H9 (cell line): Measurements from ENCODE around the gene CCM2L. TPM values are rescaled to one million over a fixed set of nuclear protein-coding genes. Genes with fewer than 3 reads are reported as not detected.

Source experiments
- DNase-seq: peaks from one replicate; pipeline ENCODE4 v3.0.0-alpha.2; 2017
- H2AFZ ChIP-seq: one replicate; pipeline ENCODE4 v1.6.1; 2013; ENCODE audit warnings: mild to moderate bottlenecking, low read length, control low read depth, moderate library complexity
- H2AK5ac ChIP-seq: 2 replicates; pipeline ENCODE4 v1.6.1; 2013; ENCODE audit warnings: low read length, control low read depth, mixed read lengths; ENCODE audit not compliant: insufficient read length
- H2BK120ac ChIP-seq: one replicate; pipeline ENCODE4 v1.6.1; 2013; ENCODE audit warnings: low read depth, mild to moderate bottlenecking, low read length, control low read depth, inconsistent platforms; ENCODE audit not compliant: poor library complexity, severe bottlenecking
- H2BK12ac ChIP-seq: 2 replicates; pipeline ENCODE4 v1.6.1; 2013; ENCODE audit warnings: low read length, control low read depth, mixed read lengths, low read depth; ENCODE audit not compliant: insufficient read length
- H2BK15ac ChIP-seq: 2 replicates; pipeline ENCODE4 v1.6.1; 2013; ENCODE audit warnings: low read depth, low read length, control low read depth
- H2BK20ac ChIP-seq: one replicate; pipeline ENCODE4 v1.6.1; 2013; ENCODE audit warnings: low read depth, mild to moderate bottlenecking, low read length, control low read depth, inconsistent platforms; ENCODE audit not compliant: poor library complexity, severe bottlenecking
- H2BK5ac ChIP-seq: 2 replicates; pipeline ENCODE4 v1.6.1; 2013; ENCODE audit warnings: low read length, control low read depth, mixed read lengths; ENCODE audit not compliant: insufficient read length
- H3K14ac ChIP-seq: 2 replicates; pipeline ENCODE4 v1.6.1; 2013; ENCODE audit warnings: low read length, control low read depth; ENCODE audit not compliant: insufficient read depth
- H3K18ac ChIP-seq: 2 replicates; pipeline ENCODE4 v1.6.1; 2013; ENCODE audit warnings: low read depth, mild to moderate bottlenecking, mixed read lengths, low read length, control low read depth; ENCODE audit not compliant: insufficient read length
- H3K23ac ChIP-seq: 2 replicates; pipeline ENCODE4 v1.6.1; 2013; ENCODE audit warnings: low read length, control low read depth, mixed read lengths, low read depth; ENCODE audit not compliant: insufficient read length
- H3K23me2 ChIP-seq: 2 replicates; pipeline ENCODE4 v1.6.1; 2013; ENCODE audit warnings: low read depth, mild to moderate bottlenecking, mixed read lengths, low read length, control low read depth; ENCODE audit not compliant: insufficient read length, poor library complexity, severe bottlenecking
- H3K27ac ChIP-seq: 2 replicates; pipeline ENCODE4 v1.5.1; 2013; ENCODE audit warnings: low read length, control low read depth, mixed read lengths, low read depth; ENCODE audit not compliant: insufficient read length
- H3K27me3 ChIP-seq: 2 replicates; pipeline ENCODE4 v1.6.1; 2013; ENCODE audit warnings: low read length, control low read depth, inconsistent platforms; ENCODE audit not compliant: insufficient read depth
- H3K4ac ChIP-seq: 2 replicates; pipeline ENCODE4 v1.6.1; 2013; ENCODE audit warnings: low read depth, mild to moderate bottlenecking, control low read depth, inconsistent platforms, low read length, moderate library complexity
- H3K4me1 ChIP-seq: 2 replicates; pipeline ENCODE4 v1.6.1; 2013; ENCODE audit warnings: low read length, control low read depth, inconsistent platforms; ENCODE audit not compliant: insufficient read depth
- H3K4me2 ChIP-seq: 2 replicates; pipeline ENCODE4 v1.6.1; 2013; ENCODE audit warnings: low read length, control low read depth, mixed read lengths; ENCODE audit not compliant: insufficient read length, insufficient read depth
- H3K56ac ChIP-seq: 2 replicates; pipeline ENCODE4 v1.6.1; 2013; ENCODE audit warnings: low read depth, mild to moderate bottlenecking, mixed read lengths, low read length, control low read depth; ENCODE audit not compliant: insufficient read length
- H3K79me1 ChIP-seq: 2 replicates; pipeline ENCODE4 v1.6.1; 2013; ENCODE audit warnings: low read depth, mild to moderate bottlenecking, moderate library complexity, low read length, control low read depth, inconsistent platforms; ENCODE audit not compliant: insufficient read depth, poor library complexity, severe bottlenecking
- H3K79me2 ChIP-seq: 2 replicates; pipeline ENCODE4 v1.6.1; 2013; ENCODE audit warnings: low read length, control low read depth, inconsistent platforms; ENCODE audit not compliant: insufficient read depth
- H3K9ac ChIP-seq: 2 replicates; pipeline ENCODE4 v1.6.1; 2013; ENCODE audit warnings: low read length, control low read depth, mixed read lengths; ENCODE audit not compliant: insufficient read length; ENCODE audit errors: extremely low read depth
- H3K9me3 ChIP-seq: one replicate; pipeline ENCODE4 v1.6.1; 2013; ENCODE audit warnings: low read depth, low read length, inconsistent platforms; ENCODE audit not compliant: control insufficient read depth
- H3T11ph ChIP-seq: one replicate; pipeline ENCODE4 v1.6.1; 2013; ENCODE audit warnings: mild to moderate bottlenecking, low read length, control low read depth, inconsistent platforms
- H4K20me1 ChIP-seq: one replicate; pipeline ENCODE4 v1.6.1; 2013; ENCODE audit not compliant: control insufficient read depth, insufficient read length, insufficient read depth
- H4K5ac ChIP-seq: 2 replicates; pipeline ENCODE4 v1.6.1; 2013; ENCODE audit warnings: low read depth, mild to moderate bottlenecking, mixed read lengths, low read length, control low read depth; ENCODE audit not compliant: insufficient read length
- H4K8ac ChIP-seq: replicated peaks from 2 replicates; pipeline ENCODE4 v1.6.1; 2013; ENCODE audit warnings: low read length, control low read depth, mixed read lengths, low read depth; ENCODE audit not compliant: insufficient read length
- H4K91ac ChIP-seq: 2 replicates; pipeline ENCODE4 v1.6.1; 2013; ENCODE audit warnings: low read depth, mild to moderate bottlenecking, moderate library complexity, mixed read lengths, low read length, control low read depth; ENCODE audit not compliant: insufficient read length
- H3K27ac Mint-ChIP-seq, 3 experiments: 2 replicates in 2 of 3; 3 replicates in 1 of 3; pipeline ENCODE4 v1.8.0; 2020 to 2021; ENCODE audit warnings: mixed read lengths in 3 of 3, mild to moderate bottlenecking in 1 of 3, moderate library complexity in 1 of 3
- H3K27me3 Mint-ChIP-seq: 2 replicates; pipeline ENCODE4 v1.8.0; 2021; ENCODE audit warnings: low read depth, mild to moderate bottlenecking, moderate library complexity, mixed read lengths
- H3K36me3 Mint-ChIP-seq, 3 experiments: 2 replicates in 2 of 3; 3 replicates in 1 of 3; pipeline ENCODE4 v1.8.0; 2020 to 2021; ENCODE audit warnings: low read depth in 3 of 3, mixed read lengths in 3 of 3; ENCODE audit not compliant: insufficient read depth in 1 of 3
- H3K4me1 Mint-ChIP-seq, 2 experiments: 2 replicates each; pipeline ENCODE4 v1.8.0; 2020; ENCODE audit warnings: mixed read lengths in 2 of 2
- H3K4me3 Mint-ChIP-seq, 2 experiments: 2 replicates in 1 of 2; 3 replicates in 1 of 2; pipeline ENCODE4 v1.8.0; 2020 to 2021; ENCODE audit warnings: mild to moderate bottlenecking in 2 of 2, mixed read lengths in 2 of 2, moderate library complexity in 1 of 2
- H3K9me3 Mint-ChIP-seq, 2 experiments: 2 replicates in 1 of 2; 3 replicates in 1 of 2; pipeline ENCODE4 v1.8.0; 2020; ENCODE audit warnings: mild to moderate bottlenecking in 2 of 2, mixed read lengths in 2 of 2, moderate library complexity in 1 of 2
- CTCF ChIP-seq: fragments of 200-600 bp; sonication (generic); conservative IDR thresholded peaks from 3 replicates; pipeline ENCODE4 v1.8.0; 2021; ENCODE audit warnings: antibody characterized with exemption, mild to moderate bottlenecking
- WGBS: extraction: QIAGEN DNeasy Blood & Tissue Kit; methylation state at CpG from one replicate; pipeline ENCODE4 v1.1.7; 2013; ENCODE audit warnings: missing lambda C conversion rate, low lambda C conversion rate, mixed read lengths; ENCODE audit not compliant: insufficient read length; ENCODE audit errors: extremely low coverage; 5-methylcytosine and 5-hydroxymethylcytosine counted together
- total RNA-seq: library from RNA; stranded (reverse); gene quantifications from 2 replicates; pipeline ENCODE4 v1.2.1, GENCODE V29; 2021

The CCM2L gene
- total RNA-seq, 1 experiment from 2014 or later = 4.6 TPM

DNA sequence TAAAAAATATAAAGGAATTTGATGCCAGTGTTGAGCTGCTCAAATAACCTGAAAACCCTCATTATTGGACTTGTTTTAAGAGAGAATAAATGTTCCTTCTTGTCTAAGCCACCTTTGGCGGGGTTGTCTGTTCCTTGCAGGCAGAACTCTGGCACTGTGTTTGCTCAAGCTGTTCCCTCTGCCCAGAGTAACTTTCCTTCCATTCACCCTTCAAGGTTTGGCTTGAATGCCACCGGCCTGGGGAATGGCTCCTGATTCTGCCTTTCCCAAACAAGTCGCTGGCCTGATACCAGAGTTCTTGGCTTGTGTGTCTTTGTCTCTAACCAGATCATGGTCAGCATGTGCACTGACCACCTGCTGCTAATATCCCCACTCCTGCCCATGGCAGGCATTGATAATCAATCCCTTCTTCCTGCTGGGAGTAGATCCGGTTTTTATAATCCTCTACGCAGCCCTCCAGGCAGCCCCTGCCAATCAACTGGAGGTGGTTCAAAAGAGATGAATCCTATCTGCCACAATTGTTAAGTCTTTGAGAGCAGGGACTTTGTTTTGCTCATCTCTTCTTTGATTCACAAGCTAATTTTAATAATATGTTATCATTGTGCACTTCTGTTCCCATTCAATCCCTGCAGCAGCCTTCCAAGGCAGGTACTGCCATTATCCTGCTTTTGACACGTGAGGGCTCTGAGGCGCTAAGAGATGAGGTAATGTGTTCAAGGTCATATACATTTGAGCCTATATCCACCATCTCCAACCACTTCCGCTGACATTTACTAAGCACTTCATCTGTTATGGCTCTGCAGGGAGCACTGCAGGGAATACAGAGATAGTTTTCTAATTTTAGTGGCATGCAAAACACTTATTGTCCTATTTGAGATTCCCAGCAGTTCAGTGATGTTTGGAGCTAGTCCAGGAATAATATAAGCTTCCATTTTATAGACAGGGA is 3.1 kb upstream of the CCM2L start:
- no peaks in the 10 kb centered on the region for H3K23me2 ChIP-seq
- H3K4me1 ChIP-seq = peaks cover 2% of the 10 kb centered on the region; the same call in 1 of the 2 replicates
- H2BK120ac ChIP-seq = no peak overlapping the region
- H3K4me1 Mint-ChIP-seq = peaks cover 49 to 54% of the 10 kb centered on the region in 2 experiments
- no peak overlapping the region for H3K23ac ChIP-seq
- H3K27me3 Mint-ChIP-seq = peaks cover 4% of the 10 kb centered on the region
- H3K79me1 ChIP-seq = no peaks in the 10 kb centered on the region
- H3K18ac ChIP-seq = peak overlapping the region; percentile 16
- no peak overlapping the region for H3K27ac ChIP-seq
- H3K9me3 Mint-ChIP-seq = no peaks in the 10 kb centered on the region; a peak in 1 of 5 replicates
- TF ChIP-seq CTCF = no peak
- no peak overlapping the region for H2AK5ac ChIP-seq
- peak overlapping the region; percentile 69 to 92 (median 85) for H3K27ac Mint-ChIP-seq
- H3K4me2 ChIP-seq = no peak overlapping the region
- H4K20me1 ChIP-seq = no peaks in the 10 kb centered on the region
- H3K36me3 Mint-ChIP-seq = no peaks in the 10 kb centered on the region
- no CpG with 5 or more reads among the region's 8 CpGs for WGBS
- no peak overlapping the region for H3K56ac ChIP-seq
- H3K4ac ChIP-seq = no peak overlapping the region
- no peak overlapping the region for H3K14ac ChIP-seq
- no peak overlapping the region for H2AFZ ChIP-seq
- H3K79me2 ChIP-seq = no peaks in the 10 kb centered on the region
- no peak overlapping the region for H2BK20ac ChIP-seq
- H3K27me3 ChIP-seq = no peaks in the 10 kb centered on the region
- H3K4me3 Mint-ChIP-seq = peak overlapping the region; percentile 22 to 59; a peak in 3 of 5 replicates
- H4K91ac ChIP-seq = no peak overlapping the region
- no peak overlapping the region for H4K8ac ChIP-seq
- no peak overlapping the region for H3K9ac ChIP-seq
- no peak overlapping the region for H3T11ph ChIP-seq
- H4K5ac ChIP-seq = no peak overlapping the region
- no peak overlapping the region for H2BK12ac ChIP-seq
- no peak overlapping the region for H2BK5ac ChIP-seq
- H3K9me3 ChIP-seq = no peaks in the 10 kb centered on the region
- DNase-seq = no peak
- H2BK15ac ChIP-seq = no peak overlapping the region
